Endodermal cell (in vitro differentiated cells): ENCODE measurements around the gene OGG1. TPM values are rescaled to one million over a fixed set of nuclear protein-coding genes. Genes with fewer than 3 reads are reported as not detected.

ENCODE experiments used
- DNase-seq: peaks from one replicate; pipeline ENCODE4 v3.0.0-alpha.2; 2017
- H3K27ac ChIP-seq: 2 replicates; pipeline ENCODE4 v1.5.1; 2013; ENCODE audit warnings: mild to moderate bottlenecking, low read depth, low read length, moderate library complexity
- H3K27me3 ChIP-seq: 2 replicates; pipeline ENCODE4 v1.6.1; 2013; ENCODE audit warnings: mild to moderate bottlenecking, low read length, moderate library complexity; ENCODE audit not compliant: insufficient read depth, control insufficient read depth, poor library complexity, severe bottlenecking
- H3K36me3 ChIP-seq: 2 replicates; pipeline ENCODE4 v1.7.0; 2013; ENCODE audit warnings: mild to moderate bottlenecking, low read length, moderate library complexity; ENCODE audit not compliant: control insufficient read depth, insufficient read depth
- H3K4me1 ChIP-seq: one replicate; pipeline ENCODE4 v1.7.0; 2013; ENCODE audit warnings: low read length; ENCODE audit not compliant: control insufficient read depth, insufficient read depth
- H3K4me3 ChIP-seq: 2 replicates; pipeline ENCODE4 v1.5.1; 2013; ENCODE audit warnings: mild to moderate bottlenecking, low read length, moderate library complexity
- H3K9ac ChIP-seq: 2 replicates; pipeline ENCODE4 v1.6.1; 2013; ENCODE audit warnings: mild to moderate bottlenecking, low read length, moderate library complexity; ENCODE audit not compliant: poor library complexity, severe bottlenecking; ENCODE audit errors: extremely low read depth
- H3K9me3 ChIP-seq: 2 replicates; pipeline ENCODE4 v1.6.1; 2013; ENCODE audit warnings: mild to moderate bottlenecking, low read length, moderate library complexity; ENCODE audit not compliant: control insufficient read depth
- H3K27ac Mint-ChIP-seq: 2 replicates; pipeline ENCODE4 v1.8.0; 2020; ENCODE audit warnings: mixed read lengths
- H3K27me3 Mint-ChIP-seq: 2 replicates; pipeline ENCODE4 v1.8.0; 2021; ENCODE audit warnings: mild to moderate bottlenecking, mixed read lengths; ENCODE audit not compliant: insufficient read depth
- H3K36me3 Mint-ChIP-seq: 2 replicates; pipeline ENCODE4 v1.8.0; 2020; ENCODE audit warnings: low read depth, mixed read lengths
- H3K4me1 Mint-ChIP-seq: 2 replicates; pipeline ENCODE4 v1.8.0; 2020; ENCODE audit warnings: mixed read lengths
- H3K4me3 Mint-ChIP-seq: 2 replicates; pipeline ENCODE4 v1.8.0; 2020; ENCODE audit warnings: mild to moderate bottlenecking, moderate library complexity, mixed read lengths
- H3K9me3 Mint-ChIP-seq: 2 replicates; pipeline ENCODE4 v1.8.0; 2020; ENCODE audit warnings: mild to moderate bottlenecking, mixed read lengths
- WGBS, 2 experiments: methylation state at CpG; one replicate each; pipeline versions ENCODE4 v1.1.5 to v1.1.7; 2013; ENCODE audit warnings: missing lambda C conversion rate in 2 of 2, mixed read lengths in 1 of 2; ENCODE audit not compliant: insufficient coverage in 1 of 2, insufficient read length in 1 of 2; 5-methylcytosine and 5-hydroxymethylcytosine counted together
- long read RNA-seq, 4 experiments: library from polyadenylated mRNA in 2 of 4; library from RNA in 1 of 4; library from capped mRNA in 1 of 4; stranded (forward) in 3 of 4; unstranded in 1 of 4; transcript quantifications; one replicate each; pipeline ENCODE4 v2.0.0, GENCODE V29; 2020 to 2021; ENCODE audit warnings: inconsistent platforms in 1 of 4
- polyA plus RNA-seq, 2 experiments: library from polyadenylated mRNA; stranded (reverse); fragments of 50-300 nt; gene quantifications; one replicate each; pipeline ENCODE4 v1.2.3, GENCODE V29; 2013
- total RNA-seq, 2 donors: library from RNA; stranded (reverse); fragmentation: NEBNext Ultra II Directional in 1 of 2; extraction: Animal tissue kit (Norgen Biotek cat#: 25700) in 1 of 2; gene quantifications; 2 replicates in 1 of 2; 3 replicates in 1 of 2; pipeline ENCODE4 v1.2.1, GENCODE V29; 2021
- TF ChIP-seq, protein P1 (sequence below): fragments of 200-600 bp; sonication (generic); conservative IDR thresholded peaks from 2 replicates; pipeline ENCODE4 v1.5.0; 2021; ENCODE audit warnings: antibody characterized with exemption, mild to moderate bottlenecking

The OGG1 gene
- total RNA-seq = 10 to 100 TPM; 28.6 to 34.0 TPM
- polyA plus RNA-seq (2013, experiment 1 of 2) = 26.9 TPM
- 28.9 TPM for polyA plus RNA-seq (2013, experiment 2 of 2)
- long read RNA-seq, experiment 1, full-length matches to known transcripts = 6 of 9 reads
- long read RNA-seq, experiment 1, partial matches to known transcripts = 2 of 9 reads
- long read RNA-seq, experiment 1, other reads (novel, unspliced or antisense) = 1 of 9 reads
- long read RNA-seq, experiment 2, transcript OGG1-203 (7 exons, 2,220 nt) = minor isoform, 6 of 24 reads
- long read RNA-seq, experiment 2, transcript OGG1-205 (7 exons, 1,744 nt) = major isoform, 7 of 24 reads
- long read RNA-seq, experiment 2, partial matches to known transcripts = 0 of 24 reads
- long read RNA-seq, experiment 2, other reads (novel, unspliced or antisense) = 3 of 24 reads
- long read RNA-seq, experiment 3, transcript OGG1-203 (7 exons, 2,220 nt) = minor isoform, 8 of 50 reads
- long read RNA-seq, experiment 3, transcript OGG1-205 (7 exons, 1,744 nt) = major isoform, 30 of 50 reads
- long read RNA-seq, experiment 3, partial matches to known transcripts = 3 of 50 reads
- long read RNA-seq, experiment 3, other reads (novel, unspliced or antisense) = 6 of 50 reads
- long read RNA-seq, experiment 4, transcript OGG1-205 (7 exons, 1,744 nt) = major isoform, 43 of 61 reads
- long read RNA-seq, experiment 4, partial matches to known transcripts = 4 of 61 reads
- long read RNA-seq, experiment 4, other reads (novel, unspliced or antisense) = 2 of 61 reads

DNA sequence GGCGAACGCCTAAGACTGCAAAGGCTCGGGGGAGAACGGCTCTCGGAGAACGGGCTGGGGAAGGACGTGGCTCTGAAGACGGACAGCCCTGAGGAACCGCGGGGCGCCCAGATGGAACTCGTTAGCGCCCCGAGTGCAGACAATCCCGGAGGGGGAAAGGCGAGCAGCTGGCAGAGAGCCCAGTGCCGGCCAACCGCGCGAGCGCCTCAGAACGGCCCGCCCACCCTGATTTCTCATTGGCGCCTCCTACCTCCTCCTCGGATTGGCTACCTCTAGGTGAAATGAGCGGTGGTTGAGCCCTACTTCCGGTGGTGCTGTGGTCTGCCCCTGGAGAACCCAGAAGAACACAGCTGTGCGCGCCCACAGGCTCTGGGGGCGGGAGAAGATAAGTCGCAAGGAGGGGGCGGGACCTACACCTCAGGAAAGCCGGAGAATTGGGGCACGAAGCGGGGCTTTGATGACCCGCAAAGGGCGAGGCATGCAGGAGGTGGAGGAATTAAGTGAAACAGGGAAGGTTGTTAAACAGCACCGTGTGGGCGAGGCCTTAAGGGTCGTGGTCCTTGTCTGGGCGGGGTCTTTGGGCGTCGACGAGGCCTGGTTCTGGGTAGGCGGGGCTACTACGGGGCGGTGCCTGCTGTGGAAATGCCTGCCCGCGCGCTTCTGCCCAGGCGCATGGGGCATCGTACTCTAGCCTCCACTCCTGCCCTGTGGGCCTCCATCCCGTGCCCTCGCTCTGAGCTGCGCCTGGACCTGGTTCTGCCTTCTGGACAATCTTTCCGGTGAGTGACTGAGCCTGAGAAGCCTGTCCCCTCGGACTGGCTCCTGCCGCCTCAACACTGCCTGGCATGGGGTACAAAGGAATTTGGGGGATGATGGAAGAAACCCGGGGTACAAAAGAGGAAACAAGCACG is at the start of gene OGG1:
Gene OGG1 (plus strand): TSS at position 308 of the 911 bp plus-strand sequence. CDS start 335 bp downstream, at position 643.
- peak within 1 kb of the TSS; percentile 69 for H3K9ac ChIP-seq
- Mint-ChIP-seq H3K36me3 (peaks cover 68% of the 10 kb centered on the region), H3K9me3 (no peaks in the 10 kb centered on the region), H3K27me3 (no peaks in the 10 kb centered on the region), H3K4me1 (peaks cover 12% of the 10 kb centered on the region), H3K4me3 (peak within 1 kb of the TSS; percentile 84), H3K27ac (peak within 1 kb of the TSS; percentile 97)
- H3K27ac ChIP-seq = peak within 1 kb of the TSS; percentile 97
- H3K4me1 ChIP-seq = peaks cover 5% of the 10 kb centered on the region
- TF ChIP-seq, protein P1, sequence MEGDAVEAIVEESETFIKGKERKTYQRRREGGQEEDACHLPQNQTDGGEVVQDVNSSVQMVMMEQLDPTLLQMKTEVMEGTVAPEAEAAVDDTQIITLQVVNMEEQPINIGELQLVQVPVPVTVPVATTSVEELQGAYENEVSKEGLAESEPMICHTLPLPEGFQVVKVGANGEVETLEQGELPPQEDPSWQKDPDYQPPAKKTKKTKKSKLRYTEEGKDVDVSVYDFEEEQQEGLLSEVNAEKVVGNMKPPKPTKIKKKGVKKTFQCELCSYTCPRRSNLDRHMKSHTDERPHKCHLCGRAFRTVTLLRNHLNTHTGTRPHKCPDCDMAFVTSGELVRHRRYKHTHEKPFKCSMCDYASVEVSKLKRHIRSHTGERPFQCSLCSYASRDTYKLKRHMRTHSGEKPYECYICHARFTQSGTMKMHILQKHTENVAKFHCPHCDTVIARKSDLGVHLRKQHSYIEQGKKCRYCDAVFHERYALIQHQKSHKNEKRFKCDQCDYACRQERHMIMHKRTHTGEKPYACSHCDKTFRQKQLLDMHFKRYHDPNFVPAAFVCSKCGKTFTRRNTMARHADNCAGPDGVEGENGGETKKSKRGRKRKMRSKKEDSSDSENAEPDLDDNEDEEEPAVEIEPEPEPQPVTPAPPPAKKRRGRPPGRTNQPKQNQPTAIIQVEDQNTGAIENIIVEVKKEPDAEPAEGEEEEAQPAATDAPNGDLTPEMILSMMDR = no peak
- peak; percentile 99 for DNase-seq
- no peaks in the 10 kb centered on the region for H3K27me3 ChIP-seq
- 0 to 1% methylated on average over 41 to 60 of the region's 60 CpGs for WGBS, 2 experiments
- H3K9me3 ChIP-seq = no peaks in the 10 kb centered on the region
- H3K36me3 ChIP-seq = peaks cover 53% of the 10 kb centered on the region
- peak within 1 kb of the TSS; percentile 97 for H3K4me3 ChIP-seq

DNA sequence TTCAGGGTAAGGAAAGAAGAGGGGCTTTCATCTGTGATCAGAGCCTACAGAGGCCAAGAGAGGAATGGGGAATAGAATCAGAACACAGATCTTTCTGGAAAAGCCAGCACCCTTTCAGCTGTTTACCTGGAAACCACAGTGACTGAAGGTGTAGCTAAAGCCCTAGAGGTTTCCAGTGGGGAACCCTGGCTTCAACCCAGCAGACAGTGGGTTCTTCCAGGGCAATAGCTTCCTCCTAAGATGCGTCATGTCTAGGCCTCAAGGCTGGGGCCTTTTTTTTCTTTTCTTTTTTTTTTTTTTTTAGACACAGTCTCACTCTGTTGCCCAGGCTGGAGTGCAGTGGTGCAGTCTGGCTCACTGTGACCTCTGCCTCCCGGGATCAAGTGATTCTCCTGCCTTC is 49.2 kb upstream of the OGG1 start:
- Mint-ChIP-seq H3K9me3 (no peaks in the 10 kb centered on the region), H3K4me3 (no peak overlapping the region), H3K27me3 (peaks cover 20% of the 10 kb centered on the region), H3K27ac (no peak overlapping the region), H3K4me1 (peaks cover 4% of the 10 kb centered on the region), H3K36me3 (peaks cover 15% of the 10 kb centered on the region)
- Histone ChIP-seq H3K9ac (no peak overlapping the region), H3K36me3 (peaks cover 20% of the 10 kb centered on the region), H3K4me1 (no peaks in the 10 kb centered on the region), H3K27ac (no peak overlapping the region), H3K27me3 (peaks cover 22% of the 10 kb centered on the region), H3K4me3 (no peak overlapping the region), H3K9me3 (no peaks in the 10 kb centered on the region)
- DNase-seq = no peak
- 90 to 94% methylated on average over 1 to 2 of the region's 2 CpGs for WGBS, 2 experiments
- TF ChIP-seq, protein P1 = no peak

DNA sequence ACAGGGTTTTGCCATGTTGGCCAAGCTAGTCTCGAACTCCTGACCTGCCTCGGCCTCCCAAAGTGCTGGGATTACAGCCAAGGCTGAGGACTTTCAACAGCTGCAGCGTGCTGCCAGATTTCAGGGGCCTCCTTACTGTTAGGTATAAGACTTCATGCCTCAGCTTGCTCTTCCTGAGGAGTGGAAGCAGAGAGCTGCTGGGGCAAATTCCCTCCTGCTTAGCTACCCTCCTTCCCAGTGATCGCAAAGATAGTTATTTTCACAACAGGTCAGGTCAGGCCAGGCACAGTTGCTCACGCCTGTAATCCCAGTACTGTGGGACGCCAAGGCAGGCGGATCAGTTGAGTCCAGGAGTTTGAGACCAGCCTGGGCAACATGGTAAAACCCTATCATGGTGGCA is 48.7 kb upstream of the OGG1 start:
- H3K27ac Mint-ChIP-seq = no peak overlapping the region
- no peak overlapping the region for H3K4me3 ChIP-seq
- no peaks in the 10 kb centered on the region for H3K9me3 ChIP-seq
- no peaks in the 10 kb centered on the region for H3K4me1 ChIP-seq
- H3K27me3 Mint-ChIP-seq = peaks cover 24% of the 10 kb centered on the region
- H3K27me3 ChIP-seq = peaks cover 27% of the 10 kb centered on the region
- peaks cover 15% of the 10 kb centered on the region for H3K36me3 Mint-ChIP-seq
- H3K4me3 Mint-ChIP-seq = no peak overlapping the region
- 95 to 100% methylated on average over 3 to 7 of the region's 7 CpGs for WGBS, 2 experiments
- TF ChIP-seq, protein P1 = no peak
- no peak overlapping the region for H3K9ac ChIP-seq
- H3K4me1 Mint-ChIP-seq = peaks cover 4% of the 10 kb centered on the region
- H3K9me3 Mint-ChIP-seq = no peaks in the 10 kb centered on the region
- peaks cover 20% of the 10 kb centered on the region for H3K36me3 ChIP-seq
- H3K27ac ChIP-seq = no peak overlapping the region
- DNase-seq = no peak
